ENCODE measurements around the gene PPA1.

DNA sequence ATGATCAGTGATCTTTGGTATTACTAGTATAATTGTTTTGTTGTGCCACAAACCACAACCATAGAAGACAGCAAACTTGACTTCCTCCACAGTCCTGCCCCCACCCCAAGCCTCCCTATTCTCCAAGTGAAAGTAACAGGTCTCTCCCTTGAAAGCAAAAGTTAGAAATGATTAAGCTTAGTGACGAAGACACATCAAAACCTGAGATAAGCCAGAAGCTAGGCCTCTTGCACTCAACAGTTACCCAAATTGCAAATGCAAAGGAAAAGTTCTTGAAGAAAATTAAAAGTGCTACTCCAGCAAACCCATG, 70.4 kb downstream of the PPA1 start:
- no peak for TF ChIP-seq EZH2 (IDR thresholded peaks at IDR 0.05; ENCODE audit: borderline replicate concordance, low read depth, low read length, severe bottlenecking)
- TF ChIP-seq, protein P1, sequence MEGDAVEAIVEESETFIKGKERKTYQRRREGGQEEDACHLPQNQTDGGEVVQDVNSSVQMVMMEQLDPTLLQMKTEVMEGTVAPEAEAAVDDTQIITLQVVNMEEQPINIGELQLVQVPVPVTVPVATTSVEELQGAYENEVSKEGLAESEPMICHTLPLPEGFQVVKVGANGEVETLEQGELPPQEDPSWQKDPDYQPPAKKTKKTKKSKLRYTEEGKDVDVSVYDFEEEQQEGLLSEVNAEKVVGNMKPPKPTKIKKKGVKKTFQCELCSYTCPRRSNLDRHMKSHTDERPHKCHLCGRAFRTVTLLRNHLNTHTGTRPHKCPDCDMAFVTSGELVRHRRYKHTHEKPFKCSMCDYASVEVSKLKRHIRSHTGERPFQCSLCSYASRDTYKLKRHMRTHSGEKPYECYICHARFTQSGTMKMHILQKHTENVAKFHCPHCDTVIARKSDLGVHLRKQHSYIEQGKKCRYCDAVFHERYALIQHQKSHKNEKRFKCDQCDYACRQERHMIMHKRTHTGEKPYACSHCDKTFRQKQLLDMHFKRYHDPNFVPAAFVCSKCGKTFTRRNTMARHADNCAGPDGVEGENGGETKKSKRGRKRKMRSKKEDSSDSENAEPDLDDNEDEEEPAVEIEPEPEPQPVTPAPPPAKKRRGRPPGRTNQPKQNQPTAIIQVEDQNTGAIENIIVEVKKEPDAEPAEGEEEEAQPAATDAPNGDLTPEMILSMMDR (IDR thresholded peaks at IDR 0.05; ENCODE audit: extremely low read depth in 1 of 2, insufficient read depth in 1 of 2, low read depth in 1 of 2, low read length in 2 of 2): no peak
- TF ChIP-seq POLR2A (IDR thresholded peaks at IDR 0.05; ENCODE audit: low read depth, low read length): no peak
- TF ChIP-seq POLR2AphosphoS5 (IDR thresholded peaks at IDR 0.05; ENCODE audit: insufficient read depth, low read depth, low read length): no peak
- TF ChIP-seq, protein P2, sequence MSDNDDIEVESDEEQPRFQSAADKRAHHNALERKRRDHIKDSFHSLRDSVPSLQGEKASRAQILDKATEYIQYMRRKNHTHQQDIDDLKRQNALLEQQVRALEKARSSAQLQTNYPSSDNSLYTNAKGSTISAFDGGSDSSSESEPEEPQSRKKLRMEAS (IDR thresholded peaks at IDR 0.05; ENCODE audit: insufficient read depth, insufficient read length): no peak
- TF ChIP-seq JUN (IDR thresholded peaks at IDR 0.05; ENCODE audit: borderline replicate concordance, insufficient read depth, insufficient read length, low read depth): no peak
- no peak for TF ChIP-seq MYC (IDR thresholded peaks at IDR 0.05; ENCODE audit: low read depth, low read length)
- TF ChIP-seq FOS (IDR thresholded peaks at IDR 0.05; ENCODE audit: borderline replicate concordance, insufficient read depth, low read length): no peak
